ENCODE results near the gene GMDS.

The GMDS gene

DNA sequence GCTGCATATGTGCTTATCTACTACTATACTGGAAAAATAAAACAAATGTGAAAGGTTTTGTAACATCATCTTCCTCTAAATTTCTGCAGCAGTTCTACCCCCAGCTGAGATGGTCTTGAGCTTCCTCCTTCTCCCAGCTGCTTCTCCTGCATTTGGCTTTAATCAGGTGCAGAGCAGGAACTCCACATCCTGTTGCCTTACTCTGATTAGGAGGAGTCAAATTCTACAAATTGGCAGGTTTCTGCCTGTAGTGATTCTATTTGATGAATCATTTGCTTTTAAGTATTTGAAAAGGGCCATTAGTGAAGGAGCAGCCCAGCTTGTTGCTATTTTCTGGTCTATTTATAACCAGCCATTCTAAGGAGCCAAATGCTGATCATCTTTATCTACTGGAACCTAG is 224.5 kb downstream of the GMDS start:
- no peak overlapping the region for H3K4me3 ChIP-seq (ENCODE audit: control insufficient read depth, low read depth, low read length)
- TF ChIP-seq, protein P1, sequence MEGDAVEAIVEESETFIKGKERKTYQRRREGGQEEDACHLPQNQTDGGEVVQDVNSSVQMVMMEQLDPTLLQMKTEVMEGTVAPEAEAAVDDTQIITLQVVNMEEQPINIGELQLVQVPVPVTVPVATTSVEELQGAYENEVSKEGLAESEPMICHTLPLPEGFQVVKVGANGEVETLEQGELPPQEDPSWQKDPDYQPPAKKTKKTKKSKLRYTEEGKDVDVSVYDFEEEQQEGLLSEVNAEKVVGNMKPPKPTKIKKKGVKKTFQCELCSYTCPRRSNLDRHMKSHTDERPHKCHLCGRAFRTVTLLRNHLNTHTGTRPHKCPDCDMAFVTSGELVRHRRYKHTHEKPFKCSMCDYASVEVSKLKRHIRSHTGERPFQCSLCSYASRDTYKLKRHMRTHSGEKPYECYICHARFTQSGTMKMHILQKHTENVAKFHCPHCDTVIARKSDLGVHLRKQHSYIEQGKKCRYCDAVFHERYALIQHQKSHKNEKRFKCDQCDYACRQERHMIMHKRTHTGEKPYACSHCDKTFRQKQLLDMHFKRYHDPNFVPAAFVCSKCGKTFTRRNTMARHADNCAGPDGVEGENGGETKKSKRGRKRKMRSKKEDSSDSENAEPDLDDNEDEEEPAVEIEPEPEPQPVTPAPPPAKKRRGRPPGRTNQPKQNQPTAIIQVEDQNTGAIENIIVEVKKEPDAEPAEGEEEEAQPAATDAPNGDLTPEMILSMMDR (IDR thresholded peaks at IDR 0.05; ENCODE audit: control insufficient read depth, insufficient read depth, low read depth, low read length, missing control alignments): no peak
- peak; percentile 73 for DNase-seq (ENCODE audit: low read depth)

DNA sequence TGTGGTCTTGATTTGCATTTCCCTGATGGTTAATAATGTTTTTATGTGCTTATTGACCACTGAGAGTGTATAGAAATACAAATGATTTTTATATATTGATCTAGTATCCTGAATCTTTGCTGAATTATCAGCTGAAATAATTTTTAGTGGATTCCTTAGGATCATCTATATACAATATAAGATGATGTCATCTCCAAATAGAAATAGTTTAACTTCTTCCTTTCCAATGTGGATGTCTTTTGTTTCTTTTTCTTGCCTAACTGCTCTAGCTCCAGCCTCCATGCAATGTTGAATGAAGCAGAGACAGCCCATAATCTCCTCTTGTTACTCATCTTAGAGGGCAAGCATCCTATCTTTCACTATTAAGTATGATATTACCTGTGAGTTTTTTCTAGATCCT is 226.4 kb downstream of the GMDS start:
- TF ChIP-seq, protein P1 (IDR thresholded peaks at IDR 0.05; ENCODE audit: control insufficient read depth, insufficient read depth, low read depth, low read length, missing control alignments): no peak
- DNase-seq (ENCODE audit: low read depth): no peak
- H3K4me3 ChIP-seq (ENCODE audit: control insufficient read depth, low read depth, low read length): no peak overlapping the region

DNA sequence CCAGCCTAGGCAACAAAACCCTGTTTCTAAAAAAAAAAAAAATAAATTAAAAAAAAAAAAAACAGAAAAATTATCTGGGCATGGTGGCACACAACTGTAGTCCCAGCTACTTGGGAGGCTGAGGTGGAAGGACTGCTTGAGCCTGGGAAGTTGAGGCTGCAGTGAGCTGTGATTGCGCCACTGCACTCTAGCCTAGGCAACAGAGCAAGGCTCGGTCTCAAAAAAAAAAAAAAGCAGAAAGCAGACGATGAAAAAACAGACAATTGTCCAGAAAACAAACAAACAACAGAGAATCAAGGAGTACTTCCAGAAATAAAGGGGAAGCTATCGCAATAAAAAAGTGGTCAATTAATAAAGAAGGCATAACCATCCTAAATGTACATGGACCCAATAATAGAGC is 229.4 kb downstream of the GMDS start:
- H3K4me3 ChIP-seq (ENCODE audit: control insufficient read depth, low read depth, low read length): no peak overlapping the region
- DNase-seq (ENCODE audit: low read depth): no peak
- TF ChIP-seq, protein P1 (IDR thresholded peaks at IDR 0.05; ENCODE audit: control insufficient read depth, insufficient read depth, low read depth, low read length, missing control alignments): no peak

DNA sequence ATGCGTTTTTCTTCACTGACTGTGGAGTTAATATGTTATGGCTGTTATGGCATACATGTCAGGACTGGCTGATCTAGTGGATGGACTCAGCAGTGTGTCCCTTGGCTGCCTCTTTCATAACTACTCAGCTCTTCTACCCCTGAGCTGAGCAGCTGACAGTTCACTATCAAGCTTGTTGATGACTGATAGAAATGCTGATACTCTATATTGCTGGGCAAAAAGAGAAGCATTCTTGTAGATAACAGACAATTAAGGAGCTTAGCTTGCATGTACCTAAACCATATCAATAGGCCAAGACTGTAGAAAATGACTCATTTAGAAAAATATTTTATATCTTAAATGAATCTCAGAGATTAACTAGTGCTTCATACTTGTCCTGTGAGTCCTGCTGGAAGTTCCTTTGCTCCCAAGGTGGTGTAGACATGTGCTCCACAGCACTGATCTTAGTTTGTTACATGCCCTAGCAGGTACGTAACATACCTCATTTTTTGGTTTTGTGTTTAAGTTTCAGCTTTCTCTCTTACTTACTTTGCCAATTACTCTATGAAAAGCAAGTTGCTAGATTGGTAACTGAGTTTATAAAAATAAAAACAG is 236.9 kb downstream of the GMDS start:
- TF ChIP-seq, protein P1 (IDR thresholded peaks at IDR 0.05; ENCODE audit: control insufficient read depth, insufficient read depth, low read depth, low read length, missing control alignments): no peak
- H3K4me3 ChIP-seq (ENCODE audit: control insufficient read depth, low read depth, low read length): no peak overlapping the region
- DNase-seq (ENCODE audit: low read depth): no peak

DNA sequence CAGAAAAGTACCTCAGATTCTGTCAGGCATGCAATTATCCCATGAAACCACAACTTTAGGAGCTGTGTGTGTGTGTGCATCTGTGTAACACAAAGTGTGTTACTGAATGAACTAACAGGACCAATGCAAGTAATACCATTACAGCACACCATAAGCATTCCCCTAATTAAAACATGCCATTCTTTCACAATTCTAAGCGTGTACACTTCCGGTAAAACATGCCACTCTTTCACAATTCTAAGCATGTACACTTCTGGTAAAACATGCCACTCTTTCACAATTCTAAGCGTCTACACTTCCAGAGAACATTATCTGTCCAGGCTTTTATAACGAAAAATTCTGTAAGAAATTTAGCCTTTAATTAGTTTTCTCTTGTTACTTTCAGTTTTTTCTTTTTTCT is 238.2 kb downstream of the GMDS start:
- DNase-seq (ENCODE audit: low read depth): no peak
- H3K4me3 ChIP-seq (ENCODE audit: control insufficient read depth, low read depth, low read length): no peak overlapping the region
- TF ChIP-seq, protein P1 (IDR thresholded peaks at IDR 0.05; ENCODE audit: control insufficient read depth, insufficient read depth, low read depth, low read length, missing control alignments): no peak

DNA sequence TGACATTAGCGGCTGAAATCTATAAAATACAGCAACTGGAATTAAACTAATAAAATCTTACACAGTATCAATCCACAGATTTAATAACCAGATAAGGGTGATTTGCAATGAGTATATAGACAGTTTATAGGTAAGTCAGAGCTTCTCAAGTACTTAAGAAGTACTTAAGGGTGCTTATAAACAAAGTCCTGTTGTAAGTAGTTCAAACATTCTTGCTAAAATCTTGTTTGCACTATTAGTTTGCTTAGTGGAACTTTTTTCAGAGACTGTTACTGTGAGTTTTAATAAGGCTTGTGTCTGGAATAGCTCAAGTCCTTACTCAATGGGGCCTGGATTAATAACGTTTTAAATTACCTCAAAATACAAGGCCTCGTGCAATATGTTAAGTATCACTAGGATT is 240.5 kb downstream of the GMDS start:
- TF ChIP-seq, protein P1 (IDR thresholded peaks at IDR 0.05; ENCODE audit: control insufficient read depth, insufficient read depth, low read depth, low read length, missing control alignments): no peak
- H3K4me3 ChIP-seq (ENCODE audit: control insufficient read depth, low read depth, low read length): no peak overlapping the region
- no peak for DNase-seq (ENCODE audit: low read depth)

DNA sequence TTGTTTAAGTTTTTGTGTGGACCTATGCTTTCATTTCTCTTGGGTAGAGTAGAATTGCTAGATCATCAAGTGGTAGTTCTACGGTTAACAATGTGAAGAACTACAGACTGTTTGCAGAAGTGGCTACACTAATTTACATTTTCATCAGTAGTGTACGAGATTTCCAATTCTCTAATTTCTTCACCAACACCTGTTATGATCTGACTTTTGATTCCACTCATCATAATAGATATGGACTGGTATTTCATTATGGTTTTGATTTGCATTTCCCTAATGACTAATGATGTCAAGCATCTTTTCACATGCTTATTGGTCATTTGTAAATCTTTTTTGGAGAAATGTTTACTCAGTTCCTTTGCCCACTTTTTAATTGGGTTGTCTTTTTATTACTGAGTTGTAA is 244.4 kb downstream of the GMDS start:
- no peak overlapping the region for H3K4me3 ChIP-seq (ENCODE audit: control insufficient read depth, low read depth, low read length)
- TF ChIP-seq, protein P1 (IDR thresholded peaks at IDR 0.05; ENCODE audit: control insufficient read depth, insufficient read depth, low read depth, low read length, missing control alignments): no peak

More for the DNA sequence above, 244.4 kb downstream of the GMDS start:
- no peak for DNase-seq (ENCODE audit: low read depth)

Measured in AG09309 (cell line).